GM21576 (cell line): Measurements from ENCODE around the gene EFTUD2.
"Not testable (repeated sequence)": the region's sequence is repeated elsewhere in the genome, so short reads cannot be mapped to it uniquely, and the experiment has no call there.

Experiments used
- ATAC-seq: cut with Tn5 transposase; IDR thresholded peaks from one replicate; pipeline ENCODE4 v1.9.1; 2021; ENCODE audit warnings: mild to moderate bottlenecking, moderate library complexity; ENCODE audit not compliant: unreplicated experiment

Gene EFTUD2

GRCh38 chr17:44812263-44812662, 87.0 kb downstream of the EFTUD2 start:
- no peak for ATAC-seq

GRCh38 chr17:44808656-44809388, 90.4 kb downstream of the EFTUD2 start:
- not testable (repeated sequence) for ATAC-seq

GRCh38 chr17:44808156-44808555, 91.1 kb downstream of the EFTUD2 start:
- ATAC-seq = no peak

- ATAC-seq = no peak
These were observed 91.5 kb downstream of the EFTUD2 start for GRCh38 chr17:44807817-44808155.

GRCh38 chr17:44807093-44807816, 92.0 kb downstream of the EFTUD2 start:
- ATAC-seq = no peak

GRCh38 chr17:44804302-44805089, 94.7 kb downstream of the EFTUD2 start:
- no peak for ATAC-seq

GRCh38 chr17:44801880-44802279, 97.4 kb downstream of the EFTUD2 start:
- no peak for ATAC-seq
